ENCODE measurements around the gene SRPX2.

- TF ChIP-seq, protein P1, sequence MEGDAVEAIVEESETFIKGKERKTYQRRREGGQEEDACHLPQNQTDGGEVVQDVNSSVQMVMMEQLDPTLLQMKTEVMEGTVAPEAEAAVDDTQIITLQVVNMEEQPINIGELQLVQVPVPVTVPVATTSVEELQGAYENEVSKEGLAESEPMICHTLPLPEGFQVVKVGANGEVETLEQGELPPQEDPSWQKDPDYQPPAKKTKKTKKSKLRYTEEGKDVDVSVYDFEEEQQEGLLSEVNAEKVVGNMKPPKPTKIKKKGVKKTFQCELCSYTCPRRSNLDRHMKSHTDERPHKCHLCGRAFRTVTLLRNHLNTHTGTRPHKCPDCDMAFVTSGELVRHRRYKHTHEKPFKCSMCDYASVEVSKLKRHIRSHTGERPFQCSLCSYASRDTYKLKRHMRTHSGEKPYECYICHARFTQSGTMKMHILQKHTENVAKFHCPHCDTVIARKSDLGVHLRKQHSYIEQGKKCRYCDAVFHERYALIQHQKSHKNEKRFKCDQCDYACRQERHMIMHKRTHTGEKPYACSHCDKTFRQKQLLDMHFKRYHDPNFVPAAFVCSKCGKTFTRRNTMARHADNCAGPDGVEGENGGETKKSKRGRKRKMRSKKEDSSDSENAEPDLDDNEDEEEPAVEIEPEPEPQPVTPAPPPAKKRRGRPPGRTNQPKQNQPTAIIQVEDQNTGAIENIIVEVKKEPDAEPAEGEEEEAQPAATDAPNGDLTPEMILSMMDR (IDR thresholded peaks at IDR 0.05; ENCODE audit: poor library complexity) = no peak
- TF ChIP-seq EZH2phosphoT487 (IDR thresholded peaks at IDR 0.05; ENCODE audit: low read depth, severe bottlenecking, unreplicated experiment) (no peak), EZH2 (IDR thresholded peaks at IDR 0.05; ENCODE audit: borderline replicate concordance) (no peak)
These were observed 38.9 kb downstream of the SRPX2 start for GRCh38 chrX:100682939-100683338.
